GM10266 (cell line): ENCODE measurements around the gene CCDC117.
"Not testable (repeated sequence)": the region's sequence is repeated elsewhere in the genome, so short reads cannot be mapped to it uniquely, and the experiment has no call there.

Experiments
- DNase-seq: peaks from one replicate; pipeline ENCODE4 v3.0.0; 2012; ENCODE audit errors: extremely low spot score
- CTCF ChIP-seq: IDR thresholded peaks from 2 replicates; pipeline ENCODE4 v1.5.1; 2012; ENCODE audit warnings: mild to moderate bottlenecking, low read depth; ENCODE audit not compliant: control insufficient read depth, insufficient read depth; ENCODE audit errors: missing control alignments

CCDC117 gene

GRCh38 chr22:28799606-28800307, 27.3 kb downstream of the CCDC117 start:
- no peak for TF ChIP-seq CTCF
- peak; percentile 56 for DNase-seq

- no peak for TF ChIP-seq CTCF
- DNase-seq, result peak; percentile 96
Observed at GRCh38 chr22:28800308-28801041, 28.0 kb downstream of the CCDC117 start, which contains the start of gene XBP1. Gene XBP1 (minus strand): TSS chr22:28800569.

GRCh38 chr22:28801845-28802594, 29.5 kb downstream of the CCDC117 start:
- TF ChIP-seq CTCF, result no peak

GRCh38 chr22:28802595-28803123, 30.2 kb downstream of the CCDC117 start:
- no peak for DNase-seq

More at GRCh38 chr22:28801845-28802594, 29.5 kb downstream of the CCDC117 start:
- no peak for DNase-seq

GRCh38 chr22:28805426-28805825, 32.9 kb downstream of the CCDC117 start:
- not testable (repeated sequence) for DNase-seq

More at GRCh38 chr22:28802595-28803123, 30.2 kb downstream of the CCDC117 start:
- no peak for TF ChIP-seq CTCF

- TF ChIP-seq CTCF, result no peak
Observed at GRCh38 chr22:28808716-28809355, 36.3 kb downstream of the CCDC117 start.

GRCh38 chr22:28810821-28811491, 38.5 kb downstream of the CCDC117 start:
- TF ChIP-seq CTCF, result no peak
- no peak for DNase-seq

More at GRCh38 chr22:28808716-28809355, 36.3 kb downstream of the CCDC117 start:
- DNase-seq, result no peak
